IMR-90 (cell line): Measurements from ENCODE around the gene TMCC1.

Source experiments
- BHLHE40 ChIP-seq: fragments of 150-350 bp; IDR thresholded peaks from 2 replicates; pipeline ENCODE4 v1.6.1; 2016; ENCODE audit warnings: mild to moderate bottlenecking, low read depth, low read length
- CEBPB ChIP-seq: IDR thresholded peaks from 2 replicates; pipeline ENCODE4 v1.6.1; 2012; ENCODE audit warnings: low read depth, low read length, improper control_type of control experiment
- CHD1 ChIP-seq: IDR thresholded peaks from 2 replicates; pipeline ENCODE4 v1.6.1; 2012; ENCODE audit warnings: low read depth, low read length, improper control_type of control experiment
- FOS ChIP-seq: fragments of 150-350 bp; IDR thresholded peaks from 2 replicates; pipeline ENCODE4 v1.6.1; 2016; ENCODE audit warnings: low read depth, low read length
- MAFK ChIP-seq: IDR thresholded peaks from 2 replicates; pipeline ENCODE4 v1.6.1; 2012; ENCODE audit warnings: low read depth, low read length, improper control_type of control experiment
- MAZ ChIP-seq: IDR thresholded peaks from 2 replicates; pipeline ENCODE4 v1.6.1; 2012; ENCODE audit warnings: low read depth, mild to moderate bottlenecking, low read length, improper control_type of control experiment, moderate library complexity, borderline replicate concordance
- MXI1 ChIP-seq: IDR thresholded peaks from 2 replicates; pipeline ENCODE4 v1.6.1; 2012; ENCODE audit warnings: low read depth, mild to moderate bottlenecking, low read length, moderate library complexity, borderline replicate concordance
- POLR2A ChIP-seq: IDR thresholded peaks from 2 replicates; pipeline ENCODE4 v1.6.1; 2012; ENCODE audit warnings: mild to moderate bottlenecking, low read depth, low read length
- RAD21 ChIP-seq: IDR thresholded peaks from 2 replicates; pipeline ENCODE4 v1.6.1; 2012; ENCODE audit warnings: low read length, improper control_type of control experiment
- RFX5 ChIP-seq: IDR thresholded peaks from 2 replicates; pipeline ENCODE4 v1.8.0; 2012; ENCODE audit warnings: low read depth, mild to moderate bottlenecking, low read length, moderate library complexity
- SMC3 ChIP-seq: fragments of 150-350 bp; IDR thresholded peaks from 2 replicates; pipeline ENCODE4 v1.6.1; 2016; ENCODE audit warnings: low read depth, mild to moderate bottlenecking, antibody characterized with exemption, low read length, moderate library complexity
- TF ChIP-seq, protein P1 (sequence below): conservative IDR thresholded peaks from 2 replicates; pipeline ENCODE4 v1.5.1; 2012; ENCODE audit warnings: mild to moderate bottlenecking, low read depth, low read length, improper control_type of control experiment
- TF ChIP-seq, protein P2 (sequence below): fragments of 150-350 bp; IDR thresholded peaks from 2 replicates; pipeline ENCODE4 v1.6.1; 2017; ENCODE audit warnings: mild to moderate bottlenecking, antibody characterized with exemption, low read length, low read depth
- TF ChIP-seq, protein P3 (sequence below): fragments of 150-350 bp; IDR thresholded peaks from 2 replicates; pipeline ENCODE4 v1.6.1; 2016; ENCODE audit warnings: low read depth, mild to moderate bottlenecking, low read length, moderate library complexity, borderline replicate concordance

DNA sequence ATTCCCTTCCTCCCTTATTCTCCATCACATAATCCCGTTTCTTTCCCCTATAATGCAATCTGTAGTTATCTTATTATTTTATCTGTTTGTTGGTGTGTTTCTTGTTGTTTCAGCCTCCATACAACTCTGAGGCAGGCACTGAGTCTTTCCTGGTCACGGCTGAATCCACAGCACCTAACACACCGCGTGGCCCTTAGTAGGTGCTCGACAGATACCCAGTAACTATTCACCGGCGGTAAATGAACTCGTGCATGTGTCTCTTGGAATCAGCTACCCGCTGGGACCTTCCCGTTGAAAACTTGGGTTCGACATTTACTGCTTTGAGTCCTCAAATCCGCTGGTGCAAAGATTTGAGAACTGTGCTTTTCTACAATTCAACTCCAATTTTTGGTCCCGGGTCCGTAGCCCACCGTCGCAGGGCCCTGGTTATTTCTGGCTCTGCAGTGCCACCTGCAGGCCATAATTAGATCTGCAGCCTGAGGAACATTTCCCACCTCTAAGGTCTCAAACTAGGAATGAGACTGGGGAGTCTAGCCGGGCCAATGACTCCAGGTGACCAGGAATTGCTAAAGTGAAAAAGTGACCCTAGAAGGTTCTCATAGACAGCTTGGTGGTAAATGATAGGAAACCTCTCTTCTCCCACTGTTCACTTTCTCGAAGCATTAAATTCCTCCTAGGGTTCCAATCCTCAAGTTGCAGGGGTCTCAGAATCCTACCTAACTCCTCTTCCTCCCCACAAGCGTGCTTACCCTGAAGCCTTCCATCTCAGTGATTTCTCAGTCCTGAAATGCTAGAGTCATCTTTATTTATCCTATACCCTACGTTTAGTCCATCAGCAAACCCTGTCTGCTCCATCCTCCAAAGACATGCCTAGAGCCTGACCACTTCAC, 41.0 kb upstream of the TMCC1 start:
- TF ChIP-seq, protein P1, sequence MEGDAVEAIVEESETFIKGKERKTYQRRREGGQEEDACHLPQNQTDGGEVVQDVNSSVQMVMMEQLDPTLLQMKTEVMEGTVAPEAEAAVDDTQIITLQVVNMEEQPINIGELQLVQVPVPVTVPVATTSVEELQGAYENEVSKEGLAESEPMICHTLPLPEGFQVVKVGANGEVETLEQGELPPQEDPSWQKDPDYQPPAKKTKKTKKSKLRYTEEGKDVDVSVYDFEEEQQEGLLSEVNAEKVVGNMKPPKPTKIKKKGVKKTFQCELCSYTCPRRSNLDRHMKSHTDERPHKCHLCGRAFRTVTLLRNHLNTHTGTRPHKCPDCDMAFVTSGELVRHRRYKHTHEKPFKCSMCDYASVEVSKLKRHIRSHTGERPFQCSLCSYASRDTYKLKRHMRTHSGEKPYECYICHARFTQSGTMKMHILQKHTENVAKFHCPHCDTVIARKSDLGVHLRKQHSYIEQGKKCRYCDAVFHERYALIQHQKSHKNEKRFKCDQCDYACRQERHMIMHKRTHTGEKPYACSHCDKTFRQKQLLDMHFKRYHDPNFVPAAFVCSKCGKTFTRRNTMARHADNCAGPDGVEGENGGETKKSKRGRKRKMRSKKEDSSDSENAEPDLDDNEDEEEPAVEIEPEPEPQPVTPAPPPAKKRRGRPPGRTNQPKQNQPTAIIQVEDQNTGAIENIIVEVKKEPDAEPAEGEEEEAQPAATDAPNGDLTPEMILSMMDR: peak; percentile 83
- TF ChIP-seq POLR2A: no peak
- TF ChIP-seq SMC3: peak; percentile 87
- TF ChIP-seq BHLHE40: no peak
- TF ChIP-seq RAD21: peak; percentile 77
- no peak for TF ChIP-seq CHD1
- no peak for TF ChIP-seq CEBPB
- TF ChIP-seq MXI1: no peak
- no peak for TF ChIP-seq RFX5
- TF ChIP-seq FOS: no peak
- TF ChIP-seq, protein P2, sequence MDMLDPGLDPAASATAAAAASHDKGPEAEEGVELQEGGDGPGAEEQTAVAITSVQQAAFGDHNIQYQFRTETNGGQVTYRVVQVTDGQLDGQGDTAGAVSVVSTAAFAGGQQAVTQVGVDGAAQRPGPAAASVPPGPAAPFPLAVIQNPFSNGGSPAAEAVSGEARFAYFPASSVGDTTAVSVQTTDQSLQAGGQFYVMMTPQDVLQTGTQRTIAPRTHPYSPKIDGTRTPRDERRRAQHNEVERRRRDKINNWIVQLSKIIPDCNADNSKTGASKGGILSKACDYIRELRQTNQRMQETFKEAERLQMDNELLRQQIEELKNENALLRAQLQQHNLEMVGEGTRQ: no peak
- TF ChIP-seq, protein P3, sequence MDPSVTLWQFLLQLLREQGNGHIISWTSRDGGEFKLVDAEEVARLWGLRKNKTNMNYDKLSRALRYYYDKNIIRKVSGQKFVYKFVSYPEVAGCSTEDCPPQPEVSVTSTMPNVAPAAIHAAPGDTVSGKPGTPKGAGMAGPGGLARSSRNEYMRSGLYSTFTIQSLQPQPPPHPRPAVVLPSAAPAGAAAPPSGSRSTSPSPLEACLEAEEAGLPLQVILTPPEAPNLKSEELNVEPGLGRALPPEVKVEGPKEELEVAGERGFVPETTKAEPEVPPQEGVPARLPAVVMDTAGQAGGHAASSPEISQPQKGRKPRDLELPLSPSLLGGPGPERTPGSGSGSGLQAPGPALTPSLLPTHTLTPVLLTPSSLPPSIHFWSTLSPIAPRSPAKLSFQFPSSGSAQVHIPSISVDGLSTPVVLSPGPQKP: no peak
- TF ChIP-seq MAZ: no peak
- no peak for TF ChIP-seq MAFK
